Thyroid gland (tissue), 4 donors: ENCODE data around the gene SEC24D.

Experiments
- POLR2A ChIP-seq, 2 donors: fragments of 450-650 bp; IDR thresholded peaks; one replicate each; pipeline ENCODE4 v1.6.1; 2017; ENCODE audit warnings: antibody characterized with exemption in 2 of 2, mild to moderate bottlenecking in 2 of 2, moderate library complexity in 1 of 2
- TF ChIP-seq, protein P1 (sequence below), 6 experiments: fragments of 200-600 bp in 3 of 6; fragments of 450-650 bp in 3 of 6; sonication (generic) in 3 of 6; IDR thresholded peaks; one replicate each; pipeline ENCODE4 v1.5.1; 2016 to 2019; ENCODE audit warnings: antibody characterized with exemption in 6 of 6, mild to moderate bottlenecking in 2 of 6, inconsistent platforms in 1 of 6, moderate library complexity in 1 of 6

DNA sequence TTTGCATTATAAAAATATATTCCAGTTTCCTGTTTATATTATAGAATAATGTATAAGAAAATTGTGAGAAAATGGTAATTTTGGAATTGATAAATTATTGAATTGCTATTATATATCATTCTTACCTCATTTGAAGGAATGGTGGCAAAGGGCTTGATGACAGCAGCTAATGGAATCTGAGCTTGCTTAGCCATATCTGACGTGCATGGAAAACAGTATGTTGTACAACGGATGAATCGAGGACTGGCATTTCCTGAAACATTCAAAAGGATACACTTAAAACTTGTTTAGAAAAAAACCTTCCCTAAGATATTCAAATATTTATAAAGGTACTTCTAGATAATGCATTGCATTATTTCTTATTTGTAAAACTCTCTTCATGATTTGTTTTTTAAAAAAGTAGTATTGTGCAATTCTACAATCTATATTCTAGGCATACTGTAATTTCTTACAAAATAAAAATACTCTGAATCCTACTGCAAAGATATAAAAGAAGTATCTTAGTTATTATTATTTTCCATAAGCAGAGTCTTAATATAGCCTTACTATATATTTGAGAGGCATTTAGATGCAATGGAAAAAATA lies 38.3 kb downstream of the SEC24D start:
- TF ChIP-seq, protein P1, sequence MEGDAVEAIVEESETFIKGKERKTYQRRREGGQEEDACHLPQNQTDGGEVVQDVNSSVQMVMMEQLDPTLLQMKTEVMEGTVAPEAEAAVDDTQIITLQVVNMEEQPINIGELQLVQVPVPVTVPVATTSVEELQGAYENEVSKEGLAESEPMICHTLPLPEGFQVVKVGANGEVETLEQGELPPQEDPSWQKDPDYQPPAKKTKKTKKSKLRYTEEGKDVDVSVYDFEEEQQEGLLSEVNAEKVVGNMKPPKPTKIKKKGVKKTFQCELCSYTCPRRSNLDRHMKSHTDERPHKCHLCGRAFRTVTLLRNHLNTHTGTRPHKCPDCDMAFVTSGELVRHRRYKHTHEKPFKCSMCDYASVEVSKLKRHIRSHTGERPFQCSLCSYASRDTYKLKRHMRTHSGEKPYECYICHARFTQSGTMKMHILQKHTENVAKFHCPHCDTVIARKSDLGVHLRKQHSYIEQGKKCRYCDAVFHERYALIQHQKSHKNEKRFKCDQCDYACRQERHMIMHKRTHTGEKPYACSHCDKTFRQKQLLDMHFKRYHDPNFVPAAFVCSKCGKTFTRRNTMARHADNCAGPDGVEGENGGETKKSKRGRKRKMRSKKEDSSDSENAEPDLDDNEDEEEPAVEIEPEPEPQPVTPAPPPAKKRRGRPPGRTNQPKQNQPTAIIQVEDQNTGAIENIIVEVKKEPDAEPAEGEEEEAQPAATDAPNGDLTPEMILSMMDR (IDR thresholded peaks at IDR 0.05): no peak
- no peak for TF ChIP-seq POLR2A (IDR thresholded peaks at IDR 0.05)
